IMR-90 (cell line): ENCODE results near the gene FAF1. TPM values are rescaled to one million over a fixed set of nuclear protein-coding genes. Genes with fewer than 3 reads are reported as not detected.

ENCODE experiments used
- ATAC-seq: fragments of 200-7000 bp; cut with Tn5 transposase; 2 replicates; pipeline ENCODE4 v1.9.1; 2020; ENCODE audit warnings: low read depth, mild to moderate bottlenecking, moderate library complexity
- BruUV-seq: library from RNA; stranded (reverse); fragments of 400-500 nt; replicated peaks from 2 replicates; lab custom pipeline; 2021; lab: Mats Ljungman, UMichigan
- CTCF ChIA-PET: fragments of 300-600 bp; formaldehyde crosslinking; extraction: SDS; loops from one replicate; lab custom pipeline; 2021; ENCODE audit warnings: antibody characterized with exemption; lab: Yijun Ruan, JAX
- POLR2A ChIA-PET: fragments of 300-600 bp; sonication (Branson Sonifier 250); formaldehyde crosslinking; loops from one replicate; lab custom pipeline; 2022; ENCODE audit warnings: antibody characterized with exemption; ENCODE audit not compliant: unreplicated experiment; lab: Charles Lee
- DNase-seq: peaks from one replicate; pipeline ENCODE4 v3.0.0; 2013
- H2AFZ ChIP-seq: replicated peaks from 2 replicates; pipeline ENCODE3; 2013; ENCODE audit warnings: low read length, mild to moderate bottlenecking; ENCODE audit not compliant: poor library complexity
- H2AK5ac ChIP-seq: 2 replicates; pipeline ENCODE4 v1.6.1; 2013; ENCODE audit warnings: low read depth, low read length, inconsistent platforms
- H2AK9ac ChIP-seq: replicated peaks from 2 replicates; pipeline ENCODE3; 2013; ENCODE audit warnings: mild to moderate bottlenecking, low read depth, low read length, moderate library complexity; ENCODE audit not compliant: poor library complexity
- H2BK120ac ChIP-seq: 2 replicates; pipeline ENCODE4 v1.6.1; 2013; ENCODE audit warnings: low read depth, low read length, inconsistent platforms
- H2BK15ac ChIP-seq: 3 replicates; pipeline ENCODE4 v1.6.1; 2013; ENCODE audit warnings: low read depth, low read length, inconsistent platforms
- H2BK20ac ChIP-seq: 2 replicates; pipeline ENCODE4 v1.6.1; 2013; ENCODE audit warnings: low read depth, mild to moderate bottlenecking, inconsistent platforms, low read length, moderate library complexity
- H2BK5ac ChIP-seq: 2 replicates; pipeline ENCODE4 v1.6.1; 2013; ENCODE audit warnings: mild to moderate bottlenecking, low read depth, low read length, inconsistent platforms; ENCODE audit not compliant: poor library complexity, severe bottlenecking
- H3K14ac ChIP-seq: replicated peaks from 2 replicates; pipeline ENCODE4 v1.6.1; 2013; ENCODE audit warnings: low read depth, low read length, inconsistent platforms
- H3K18ac ChIP-seq: 2 replicates; pipeline ENCODE4 v1.6.1; 2013; ENCODE audit warnings: low read depth, low read length, control low read depth
- H3K23ac ChIP-seq: 2 replicates; pipeline ENCODE4 v1.6.1; 2013; ENCODE audit warnings: low read depth, low read length, inconsistent platforms
- H3K27ac ChIP-seq: 2 replicates; pipeline ENCODE4 v1.5.1; 2013; ENCODE audit warnings: mild to moderate bottlenecking, control low read depth, low read length; ENCODE audit not compliant: insufficient read depth
- H3K27me3 ChIP-seq: 2 replicates; pipeline ENCODE4 v1.6.1; 2013; ENCODE audit warnings: low read length; ENCODE audit not compliant: control insufficient read depth, insufficient read depth
- H3K36me3 ChIP-seq: 2 replicates; pipeline ENCODE4 v1.6.1; 2013; ENCODE audit warnings: low read length, mixed read lengths; ENCODE audit not compliant: control insufficient read depth, insufficient read depth
- H3K4ac ChIP-seq: 2 replicates; pipeline ENCODE4 v1.6.1; 2013; ENCODE audit warnings: low read depth, low read length, inconsistent platforms
- H3K4me1 ChIP-seq: 2 replicates; pipeline ENCODE4 v1.6.1; 2013; ENCODE audit warnings: low read length, mixed read lengths; ENCODE audit not compliant: control insufficient read depth, insufficient read depth
- H3K4me2 ChIP-seq: 2 replicates; pipeline ENCODE4 v1.6.1; 2013; ENCODE audit warnings: low read depth, mild to moderate bottlenecking, control low read depth, low read length, moderate library complexity
- H3K4me3 ChIP-seq: 2 replicates; pipeline ENCODE4 v1.5.1; 2013; ENCODE audit warnings: low read depth, mild to moderate bottlenecking, control low read depth, low read length, moderate library complexity; ENCODE audit not compliant: insufficient read depth
- H3K56ac ChIP-seq: 2 replicates; pipeline ENCODE4 v1.6.1; 2013; ENCODE audit warnings: low read length, inconsistent platforms; ENCODE audit not compliant: insufficient read depth; ENCODE audit errors: extremely low read depth
- H3K79me1 ChIP-seq, 2 experiments: 2 replicates each; pipeline ENCODE4 v1.6.1; 2013; ENCODE audit warnings: low read length in 2 of 2, inconsistent platforms in 1 of 2, low read depth in 1 of 2
- H3K9ac ChIP-seq: 2 replicates; pipeline ENCODE4 v1.6.1; 2013; ENCODE audit warnings: low read depth, low read length, control low read depth
- H3K9me1 ChIP-seq: 2 replicates; pipeline ENCODE4 v1.6.1; 2013; ENCODE audit warnings: low read length, inconsistent platforms; ENCODE audit not compliant: insufficient read depth
- H3K9me3 ChIP-seq: 2 replicates; pipeline ENCODE4 v1.6.1; 2013; ENCODE audit warnings: low read length; ENCODE audit not compliant: control insufficient read depth, insufficient read depth
- H4K20me1 ChIP-seq: 2 replicates; pipeline ENCODE4 v1.6.1; 2013; ENCODE audit warnings: low read length, inconsistent platforms; ENCODE audit not compliant: insufficient read depth
- H4K5ac ChIP-seq: 2 replicates; pipeline ENCODE4 v1.6.1; 2013; ENCODE audit warnings: mild to moderate bottlenecking, low read depth, low read length, control low read depth
- H4K8ac ChIP-seq, 2 experiments: 2 replicates each; pipeline ENCODE4 v1.6.1; 2013; ENCODE audit warnings: low read depth in 2 of 2, low read length in 2 of 2, control low read depth in 1 of 2, inconsistent platforms in 1 of 2
- H4K91ac ChIP-seq: 2 replicates; pipeline ENCODE4 v1.6.1; 2013; ENCODE audit warnings: low read depth, low read length, inconsistent platforms; ENCODE audit not compliant: insufficient read depth
- MAFK ChIP-seq: IDR thresholded peaks from 2 replicates; pipeline ENCODE4 v1.6.1; 2012; ENCODE audit warnings: low read depth, low read length, improper control_type of control experiment
- WGBS, 2 experiments: methylation state at CpG; one replicate each; pipeline versions ENCODE4 v1.1.5 to v1.1.7; 2013; ENCODE audit warnings: missing lambda C conversion rate in 2 of 2; ENCODE audit not compliant: insufficient read length in 1 of 2; ENCODE audit errors: extremely low coverage in 2 of 2; 5-methylcytosine and 5-hydroxymethylcytosine counted together
- dilution Hi-C: fragments of 300-500 bp; cut with HindIII; formaldehyde crosslinking; loops from one replicate; pipeline ENCODE4 v1.14.3; 2018; ENCODE audit warnings: low sequenced_read_pairs; ENCODE audit not compliant: unreplicated experiment
- in situ Hi-C: fragments of 300-500 bp; cut with MboI; formaldehyde crosslinking; loops from 3 replicates; pipeline ENCODE4 v1.14.3; 2019; ENCODE audit warnings: low sequenced_read_pairs, inconsistent platforms, mixed read lengths
- intact Hi-C: fragments of 100-400 bp; cut with micrococcal nuclease; formaldehyde crosslinking; loops from 2 replicates; pipeline ENCODE4 v1.10.0; 2022
- polyA plus RNA-seq, 3 experiments: library from polyadenylated mRNA; depleted of rRNA; stranded (reverse); fragments of >200 nt; gene quantifications; 2 replicates each; pipeline ENCODE4 v1.2.3, GENCODE V29; 2012; ENCODE audit warnings: low replicate concordance in 1 of 3
- total RNA-seq: library from RNA; depleted of rRNA; stranded (reverse); fragments of >200 nt; gene quantifications from 2 replicates; pipeline ENCODE4 v1.2.3, GENCODE V29; 2012

The FAF1 gene
- total and polyA plus RNA-seq, 2 of the 4 experiments (the other 2 are of a cell fraction), result 18.8 to 72.9 TPM

DNA sequence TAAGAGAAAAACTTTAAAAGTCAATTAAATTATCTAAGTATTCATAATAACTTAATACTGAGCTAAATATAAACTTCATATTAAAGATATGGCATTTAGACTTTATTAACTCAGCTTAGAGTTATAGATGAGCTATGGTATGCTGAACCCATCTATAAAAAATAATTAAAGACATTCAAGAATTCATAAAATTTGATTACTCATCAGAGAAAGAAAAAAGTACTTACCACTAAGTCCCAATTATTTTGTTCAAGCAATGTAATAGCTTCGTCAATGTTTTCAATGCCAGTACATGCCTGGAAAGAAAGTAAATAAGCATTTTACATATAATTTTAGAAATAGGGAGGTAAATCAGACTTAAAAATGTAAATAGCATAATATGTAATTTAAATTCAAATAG is 102.4 kb downstream of the FAF1 start:
- no TSS peak for BruUV-seq

More for the DNA sequence above, 102.4 kb downstream of the FAF1 start:
- no peak for ATAC-seq
- Histone ChIP-seq H3K14ac (no peak overlapping the region), H3K79me1 (peaks cover 7 to 16% of the 10 kb centered on the region in 2 experiments), H3K18ac (no peak overlapping the region), H3K23ac (no peak overlapping the region), H4K91ac (no peak overlapping the region), H2BK120ac (no peak overlapping the region), H3K9me3 (peaks cover 2% of the 10 kb centered on the region; the same call in 1 of the 2 replicates), H4K20me1 (no peaks in the 10 kb centered on the region), H3K4me3 (no peak overlapping the region), H3K4me1 (no peaks in the 10 kb centered on the region), H3K36me3 (no peaks in the 10 kb centered on the region), H2AK5ac (no peak overlapping the region), H3K9me1 (no peaks in the 10 kb centered on the region), H3K56ac (no peak overlapping the region), H3K9ac (no peak overlapping the region), H3K4ac (no peak overlapping the region), H2AK9ac (no peak overlapping the region), H3K27ac (no peak overlapping the region), H3K4me2 (no peak overlapping the region), H2AFZ (no peak overlapping the region), H2BK20ac (no peak overlapping the region), H4K5ac (no peak overlapping the region), H2BK5ac (no peak overlapping the region), H3K27me3 (no peaks in the 10 kb centered on the region), H2BK15ac (no peak overlapping the region), H4K8ac (no peak overlapping the region)
- intact Hi-C loops, result no loop called here
- DNase-seq, result no peak
- ChIA-PET POLR2A (no interaction called here), CTCF (no interaction called here)
- no peak for TF ChIP-seq MAFK
- in situ Hi-C loops, result no loop called here
- dilution Hi-C loops, result no loop called here
- WGBS, 2 experiments, result no CpG with 5 or more reads among the region's 1 CpG
